HG02870 (cell line): ENCODE results near the gene THSD4.

ENCODE experiments used
- ATAC-seq: cut with Tn5 transposase; IDR thresholded peaks from one replicate; pipeline ENCODE4 v1.9.1; 2021; ENCODE audit warnings: mild to moderate bottlenecking, moderate library complexity; ENCODE audit not compliant: unreplicated experiment

THSD4 gene

GRCh38 chr15:71288348-71288955 lies 173.2 kb downstream of the THSD4 start:
- ATAC-seq, result no peak

- ATAC-seq, result no peak
Observed at GRCh38 chr15:71290002-71290401, 174.7 kb downstream of the THSD4 start.

- no peak for ATAC-seq
Observed at GRCh38 chr15:71290881-71291635, 175.8 kb downstream of the THSD4 start.

GRCh38 chr15:71291723-71292122 lies 176.5 kb downstream of the THSD4 start:
- ATAC-seq, result no peak

- ATAC-seq, result no peak
Observed at GRCh38 chr15:71293723-71294122, 178.5 kb downstream of the THSD4 start.

GRCh38 chr15:71294251-71294910 lies 179.1 kb downstream of the THSD4 start:
- no peak for ATAC-seq

- ATAC-seq, result no peak
Observed at GRCh38 chr15:71294911-71295602, 179.8 kb downstream of the THSD4 start.

- ATAC-seq, result no peak
Observed at GRCh38 chr15:71295603-71296314, 180.5 kb downstream of the THSD4 start.

- no peak for ATAC-seq
Observed at GRCh38 chr15:71296315-71296679, 181.0 kb downstream of the THSD4 start.

- ATAC-seq, result no peak
Observed at GRCh38 chr15:71301958-71302621, 186.8 kb downstream of the THSD4 start.

- ATAC-seq, result no peak
Observed at GRCh38 chr15:71302861-71303410, 187.7 kb downstream of the THSD4 start.

- ATAC-seq, result no peak
Observed at GRCh38 chr15:71303977-71304376, 188.7 kb downstream of the THSD4 start.

GRCh38 chr15:71304681-71305080 lies 189.4 kb downstream of the THSD4 start:
- no peak for ATAC-seq

GRCh38 chr15:71306538-71306937 lies 191.3 kb downstream of the THSD4 start:
- no peak for ATAC-seq

GRCh38 chr15:71312194-71312708 lies 197.0 kb downstream of the THSD4 start:
- ATAC-seq, result no peak

- no peak for ATAC-seq
Observed at GRCh38 chr15:71312731-71313460, 197.6 kb downstream of the THSD4 start.

GRCh38 chr15:71313806-71314205 lies 198.5 kb downstream of the THSD4 start:
- ATAC-seq, result no peak

- no peak for ATAC-seq
Observed at GRCh38 chr15:71314956-71315537, 199.8 kb downstream of the THSD4 start.

- ATAC-seq, result no peak
Observed at GRCh38 chr15:71316911-71317310, 201.6 kb downstream of the THSD4 start.
